Measurements from ENCODE around the gene STOM. TPM values are rescaled to one million over a fixed set of nuclear protein-coding genes. Genes with fewer than 3 reads are reported as not detected.
A peak's percentile ranks its signal among the peaks of the same experiment; 100 is the strongest.

Gene STOM
- total and polyA plus RNA-seq, 10 of the 15 experiments (the other 5 are each of a cell fraction or from before 2014, with no cell fraction given): 6.7 to 47.4 (median 39.8) TPM

- Histone ChIP-seq H3K27me3 (replicated peaks in 1 of 2; ENCODE audit: control insufficient read depth in 2 of 2, insufficient read depth in 2 of 2, low read length in 1 of 2) (no peaks in the 10 kb centered on the region), H3K4me1 (ENCODE audit: control insufficient read depth, insufficient read depth, low read length) (peaks cover 7% of the 10 kb centered on the region; the same call in 1 of the 2 replicates), H3K79me2 (ENCODE audit: control insufficient read depth, insufficient read depth, low read length) (no peaks in the 10 kb centered on the region; the same call in 1 of the 2 replicates), H3K36me3 (ENCODE audit: control insufficient read depth in 2 of 2, insufficient read depth in 2 of 2, low read length in 1 of 2) (no peaks in the 10 kb centered on the region), H4K20me1 (ENCODE audit: control insufficient read depth, insufficient read depth) (no peaks in the 10 kb centered on the region), H3K27ac (ENCODE audit: control insufficient read depth, insufficient read depth) (no peak overlapping the region), H3K9me3 (replicated peaks; ENCODE audit: control insufficient read depth, insufficient read depth, low read length) (no peaks in the 10 kb centered on the region; the same call in 2 of the 3 replicates), H3K4me2 (ENCODE audit: control insufficient read depth, insufficient read depth) (peak overlapping the region; percentile 25), H3K9ac (ENCODE audit: control insufficient read depth, insufficient read depth, low read length) (no peak overlapping the region), H3K4me3 (peak overlapping the region; percentile 84; the same call in 1 of the 2 replicates), H2AFZ (ENCODE audit: control insufficient read depth, low read depth, low read length) (no peak overlapping the region)
- ChIA-PET SMC1A (ENCODE audit: uncharacterized antibody, unreplicated experiment) (no interaction called here), RAD21 (ENCODE audit: unreplicated experiment) (no interaction called here), POLR2A (no interaction called here), CTCF (interaction anchor here (1.2 kb wide), 1 partner anchor 9 kb away, joined by 4 read pairs; no protein-coding TSS in a partner anchor)
- TF ChIP-seq, protein P1, sequence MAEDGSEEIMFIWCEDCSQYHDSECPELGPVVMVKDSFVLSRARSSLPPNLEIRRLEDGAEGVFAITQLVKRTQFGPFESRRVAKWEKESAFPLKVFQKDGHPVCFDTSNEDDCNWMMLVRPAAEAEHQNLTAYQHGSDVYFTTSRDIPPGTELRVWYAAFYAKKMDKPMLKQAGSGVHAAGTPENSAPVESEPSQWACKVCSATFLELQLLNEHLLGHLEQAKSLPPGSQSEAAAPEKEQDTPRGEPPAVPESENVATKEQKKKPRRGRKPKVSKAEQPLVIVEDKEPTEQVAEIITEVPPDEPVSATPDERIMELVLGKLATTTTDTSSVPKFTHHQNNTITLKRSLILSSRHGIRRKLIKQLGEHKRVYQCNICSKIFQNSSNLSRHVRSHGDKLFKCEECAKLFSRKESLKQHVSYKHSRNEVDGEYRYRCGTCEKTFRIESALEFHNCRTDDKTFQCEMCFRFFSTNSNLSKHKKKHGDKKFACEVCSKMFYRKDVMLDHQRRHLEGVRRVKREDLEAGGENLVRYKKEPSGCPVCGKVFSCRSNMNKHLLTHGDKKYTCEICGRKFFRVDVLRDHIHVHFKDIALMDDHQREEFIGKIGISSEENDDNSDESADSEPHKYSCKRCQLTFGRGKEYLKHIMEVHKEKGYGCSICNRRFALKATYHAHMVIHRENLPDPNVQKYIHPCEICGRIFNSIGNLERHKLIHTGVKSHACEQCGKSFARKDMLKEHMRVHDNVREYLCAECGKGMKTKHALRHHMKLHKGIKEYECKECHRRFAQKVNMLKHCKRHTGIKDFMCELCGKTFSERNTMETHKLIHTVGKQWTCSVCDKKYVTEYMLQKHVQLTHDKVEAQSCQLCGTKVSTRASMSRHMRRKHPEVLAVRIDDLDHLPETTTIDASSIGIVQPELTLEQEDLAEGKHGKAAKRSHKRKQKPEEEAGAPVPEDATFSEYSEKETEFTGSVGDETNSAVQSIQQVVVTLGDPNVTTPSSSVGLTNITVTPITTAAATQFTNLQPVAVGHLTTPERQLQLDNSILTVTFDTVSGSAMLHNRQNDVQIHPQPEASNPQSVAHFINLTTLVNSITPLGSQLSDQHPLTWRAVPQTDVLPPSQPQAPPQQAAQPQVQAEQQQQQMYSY (CRISPR knock-in tag; IDR thresholded peaks at IDR 0.05): no peak
- TF ChIP-seq ZNF217 (IDR thresholded peaks at IDR 0.05) (no peak), IRF5 (IDR thresholded peaks at IDR 0.05; ENCODE audit: borderline replicate concordance) (no peak), SUPT20H (IDR thresholded peaks at IDR 0.05; ENCODE audit: borderline replicate concordance, control insufficient read depth, low read depth, low read length) (no peak)
- TF ChIP-seq, protein P2, sequence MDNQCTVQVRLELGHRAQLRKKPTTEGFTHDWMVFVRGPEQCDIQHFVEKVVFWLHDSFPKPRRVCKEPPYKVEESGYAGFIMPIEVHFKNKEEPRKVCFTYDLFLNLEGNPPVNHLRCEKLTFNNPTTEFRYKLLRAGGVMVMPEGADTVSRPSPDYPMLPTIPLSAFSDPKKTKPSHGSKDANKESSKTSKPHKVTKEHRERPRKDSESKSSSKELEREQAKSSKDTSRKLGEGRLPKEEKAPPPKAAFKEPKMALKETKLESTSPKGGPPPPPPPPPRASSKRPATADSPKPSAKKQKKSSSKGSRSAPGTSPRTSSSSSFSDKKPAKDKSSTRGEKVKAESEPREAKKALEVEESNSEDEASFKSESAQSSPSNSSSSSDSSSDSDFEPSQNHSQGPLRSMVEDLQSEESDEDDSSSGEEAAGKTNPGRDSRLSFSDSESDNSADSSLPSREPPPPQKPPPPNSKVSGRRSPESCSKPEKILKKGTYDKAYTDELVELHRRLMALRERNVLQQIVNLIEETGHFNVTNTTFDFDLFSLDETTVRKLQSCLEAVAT (IDR thresholded peaks at IDR 0.05): no peak
- FAIRE-seq (no peak), ATAC-seq (no peak), DNase-seq (ENCODE audit: low read depth, low spot score) (no peak)
- 87% methylated on average over 4 of the region's 4 CpGs for WGBS (ENCODE audit: insufficient coverage, insufficient replicate concordance, low lambda C conversion rate, missing lambda C conversion rate)
- BruUV-seq (replicated peaks): no TSS peak
- in situ Hi-C loops (cut with MboI) (no loop called here), intact Hi-C loops (cut with micrococcal nuclease; ENCODE audit: unreplicated experiment) (no loop called here)
These were observed 2.5 kb downstream of the STOM start for GRCh38 chr9:121367306-121368137.

Data from GM12878 (cell line).